Measurements from ENCODE around the gene RFPL4A. TPM values are rescaled to one million over a fixed set of nuclear protein-coding genes. Genes with fewer than 3 reads are reported as not detected.
"Not testable (repeated sequence)": the region's sequence is repeated elsewhere in the genome, so short reads cannot be mapped to it uniquely, and the experiment has no call there.

RFPL4A gene
- total RNA-seq, 1 donor from 2014 or later = not detected

DNA sequence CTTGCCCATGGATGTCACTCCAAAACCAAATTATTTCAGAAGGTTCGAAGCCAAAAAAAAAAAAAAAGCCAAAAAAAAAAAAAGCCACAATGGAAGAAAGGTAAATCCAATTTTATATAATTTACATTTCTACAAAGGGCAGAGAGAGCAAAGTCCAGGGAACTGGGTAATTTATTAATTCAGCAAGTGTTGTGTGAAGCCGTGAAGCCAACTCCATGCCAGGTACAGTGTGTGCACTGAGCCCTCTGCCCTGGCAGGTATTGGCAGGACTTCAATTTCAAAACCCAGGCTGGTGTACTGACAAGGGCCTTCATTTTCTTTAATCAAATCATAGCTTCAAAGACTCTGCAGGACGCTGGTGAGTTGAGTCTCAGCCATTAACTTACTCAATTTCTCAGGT is 5.5 kb upstream of the RFPL4A start:
- H2AFZ ChIP-seq (replicated peaks) = no peak overlapping the region
- no peaks in the 10 kb centered on the region for H3K79me2 ChIP-seq (ENCODE audit: low read depth)
- H3K27ac Mint-ChIP-seq = no peak overlapping the region
- no peak overlapping the region for H3K4me3 ChIP-seq
- no peak overlapping the region for H3K9ac ChIP-seq
- H3F3A ChIP-seq (ENCODE audit: low read depth) = no peaks in the 10 kb centered on the region
- H3K4me3 Mint-ChIP-seq = no peak overlapping the region
- no peak overlapping the region for H3K27ac ChIP-seq
- no peaks in the 10 kb centered on the region for H3K27me3 ChIP-seq
- TF ChIP-seq, protein P1, sequence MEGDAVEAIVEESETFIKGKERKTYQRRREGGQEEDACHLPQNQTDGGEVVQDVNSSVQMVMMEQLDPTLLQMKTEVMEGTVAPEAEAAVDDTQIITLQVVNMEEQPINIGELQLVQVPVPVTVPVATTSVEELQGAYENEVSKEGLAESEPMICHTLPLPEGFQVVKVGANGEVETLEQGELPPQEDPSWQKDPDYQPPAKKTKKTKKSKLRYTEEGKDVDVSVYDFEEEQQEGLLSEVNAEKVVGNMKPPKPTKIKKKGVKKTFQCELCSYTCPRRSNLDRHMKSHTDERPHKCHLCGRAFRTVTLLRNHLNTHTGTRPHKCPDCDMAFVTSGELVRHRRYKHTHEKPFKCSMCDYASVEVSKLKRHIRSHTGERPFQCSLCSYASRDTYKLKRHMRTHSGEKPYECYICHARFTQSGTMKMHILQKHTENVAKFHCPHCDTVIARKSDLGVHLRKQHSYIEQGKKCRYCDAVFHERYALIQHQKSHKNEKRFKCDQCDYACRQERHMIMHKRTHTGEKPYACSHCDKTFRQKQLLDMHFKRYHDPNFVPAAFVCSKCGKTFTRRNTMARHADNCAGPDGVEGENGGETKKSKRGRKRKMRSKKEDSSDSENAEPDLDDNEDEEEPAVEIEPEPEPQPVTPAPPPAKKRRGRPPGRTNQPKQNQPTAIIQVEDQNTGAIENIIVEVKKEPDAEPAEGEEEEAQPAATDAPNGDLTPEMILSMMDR (IDR thresholded peaks at IDR 0.05) = no peak
- no peak for TF ChIP-seq EZH2phosphoT487 (IDR thresholded peaks at IDR 0.05)
- no peaks in the 10 kb centered on the region for H3K4me1 Mint-ChIP-seq
- no peaks in the 10 kb centered on the region for H4K20me1 ChIP-seq (ENCODE audit: low read depth)
- H3K9me3 ChIP-seq (ENCODE audit: low read depth) = peaks cover 5% of the 10 kb centered on the region
- peaks cover 2% of the 10 kb centered on the region for H3K27me3 Mint-ChIP-seq (ENCODE audit: insufficient read depth, low read depth)
- no peak for DNase-seq (ENCODE audit: low spot score)
- peaks cover 7% of the 10 kb centered on the region for H3K9me3 Mint-ChIP-seq
- no peaks in the 10 kb centered on the region for H3K36me3 ChIP-seq
- no peak overlapping the region for H3K4me2 ChIP-seq
- H3K36me3 Mint-ChIP-seq = no peaks in the 10 kb centered on the region
- H3K4me1 ChIP-seq = no peaks in the 10 kb centered on the region

DNA sequence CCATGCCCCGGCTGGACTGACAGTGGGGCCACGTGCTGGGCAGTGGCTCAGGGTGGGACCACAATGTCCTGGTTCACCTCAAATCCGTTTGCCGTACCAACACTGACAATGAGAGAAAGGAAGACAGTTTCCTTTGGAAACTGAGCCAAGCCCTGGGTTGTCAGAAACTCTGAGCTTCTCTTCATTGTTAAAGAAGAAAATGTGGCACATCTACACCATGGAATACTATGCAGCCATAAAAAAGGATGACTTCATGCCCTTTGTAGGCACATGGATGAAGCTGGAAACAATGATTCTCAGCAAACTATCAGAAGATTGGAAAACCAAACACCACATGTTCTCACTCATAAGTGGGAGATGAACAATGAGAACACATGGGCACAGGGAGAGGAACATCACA is 2.1 kb upstream of the RFPL4A start:
- H3K27me3 ChIP-seq; H3K9me3 Mint-ChIP-seq; H3K36me3 Mint-ChIP-seq; H2AFZ ChIP-seq (replicated peaks); H3K4me1 Mint-ChIP-seq; H3K4me3 ChIP-seq; H3K27ac Mint-ChIP-seq; H3K4me2 ChIP-seq; H3K9ac ChIP-seq; H3K4me1 ChIP-seq; H3K27me3 Mint-ChIP-seq (ENCODE audit: insufficient read depth, low read depth); H3K79me2 ChIP-seq (ENCODE audit: low read depth); H4K20me1 ChIP-seq (ENCODE audit: low read depth); H3F3A ChIP-seq (ENCODE audit: low read depth); H3K9me3 ChIP-seq (ENCODE audit: low read depth); H3K4me3 Mint-ChIP-seq; H3K36me3 ChIP-seq; H3K27ac ChIP-seq; DNase-seq (ENCODE audit: low spot score): not testable (repeated sequence)

- Mint-ChIP-seq H3K4me1 (no peaks in the 10 kb centered on the region), H3K4me3 (no peak overlapping the region), H3K27me3 (ENCODE audit: insufficient read depth, low read depth) (peaks cover 2% of the 10 kb centered on the region), H3K27ac (no peak overlapping the region), H3K36me3 (no peaks in the 10 kb centered on the region), H3K9me3 (peaks cover 7% of the 10 kb centered on the region)
- TF ChIP-seq EZH2 (IDR thresholded peaks at IDR 0.05) (no peak), EZH2phosphoT487 (IDR thresholded peaks at IDR 0.05) (no peak)
- TF ChIP-seq, protein P1 (IDR thresholded peaks at IDR 0.05) = no peak
- Histone ChIP-seq H3K4me1 (no peaks in the 10 kb centered on the region), H3K27me3 (no peaks in the 10 kb centered on the region), H3K4me2 (no peak overlapping the region), H4K20me1 (ENCODE audit: low read depth) (no peaks in the 10 kb centered on the region), H2AFZ (replicated peaks) (no peak overlapping the region), H3F3A (ENCODE audit: low read depth) (no peaks in the 10 kb centered on the region), H3K27ac (no peak overlapping the region), H3K9me3 (ENCODE audit: low read depth) (peaks cover 9% of the 10 kb centered on the region), H3K79me2 (ENCODE audit: low read depth) (no peaks in the 10 kb centered on the region), H3K4me3 (no peak overlapping the region), H3K36me3 (no peaks in the 10 kb centered on the region), H3K9ac (no peak overlapping the region)
- no peak for DNase-seq (ENCODE audit: low spot score)
These were observed 7.6 kb downstream of the RFPL4A start for GRCh38 chr19:55766466-55766865.

GRCh38 chr19:55768818-55769217 is 9.9 kb downstream of the RFPL4A start, which contains the start of gene RFPL4AL1:
RFPL4AL1 (plus strand) TSS chr19:55769118; CDS start chr19:55771805, 2,687 bp downstream.
- not testable (repeated sequence) for DNase-seq (ENCODE audit: low spot score); H3K4me2 ChIP-seq; H3K4me3 ChIP-seq; H3K27me3 Mint-ChIP-seq (ENCODE audit: insufficient read depth, low read depth); H3K9me3 ChIP-seq (ENCODE audit: low read depth); H3K27me3 ChIP-seq; H3K9me3 Mint-ChIP-seq; H3K4me1 Mint-ChIP-seq; H3K9ac ChIP-seq; H3F3A ChIP-seq (ENCODE audit: low read depth); H4K20me1 ChIP-seq (ENCODE audit: low read depth); H3K27ac Mint-ChIP-seq; H3K36me3 ChIP-seq; H3K27ac ChIP-seq; H3K36me3 Mint-ChIP-seq; H3K79me2 ChIP-seq (ENCODE audit: low read depth); H3K4me3 Mint-ChIP-seq; H3K4me1 ChIP-seq; H2AFZ ChIP-seq (replicated peaks)

DNA sequence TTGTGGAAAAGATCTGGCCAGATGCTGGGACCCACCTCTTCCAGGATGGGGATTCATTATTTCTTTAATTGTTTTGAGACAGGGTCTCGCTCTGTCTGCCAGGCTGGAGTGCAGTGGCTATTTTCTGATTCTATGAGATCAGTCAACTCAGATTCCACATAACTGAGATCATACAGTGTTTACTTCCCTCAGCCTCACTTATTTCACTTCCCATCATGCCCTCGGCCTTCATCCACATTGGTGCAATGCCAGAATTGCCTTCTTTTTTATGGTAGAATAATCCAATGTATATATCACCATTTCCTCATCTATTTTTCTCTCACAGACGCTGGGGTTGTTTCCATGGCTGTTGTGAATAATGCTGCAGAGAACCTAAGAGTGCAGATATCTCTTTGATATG is 10.7 kb downstream of the RFPL4A start:
- H3K36me3 ChIP-seq; H3K27me3 ChIP-seq; DNase-seq (ENCODE audit: low spot score); H3K9me3 ChIP-seq (ENCODE audit: low read depth); H3K27ac ChIP-seq; H3K9me3 Mint-ChIP-seq; H3F3A ChIP-seq (ENCODE audit: low read depth); H4K20me1 ChIP-seq (ENCODE audit: low read depth); H3K4me3 ChIP-seq; H3K36me3 Mint-ChIP-seq; H2AFZ ChIP-seq (replicated peaks); H3K4me1 ChIP-seq; H3K4me3 Mint-ChIP-seq; H3K79me2 ChIP-seq (ENCODE audit: low read depth); H3K27ac Mint-ChIP-seq; H3K27me3 Mint-ChIP-seq (ENCODE audit: insufficient read depth, low read depth); H3K4me1 Mint-ChIP-seq; H3K9ac ChIP-seq; H3K4me2 ChIP-seq: not testable (repeated sequence)

Measured in neural progenitor cell (in vitro differentiated cells).